ENCODE results near the gene PAX5. TPM values are rescaled to one million over a fixed set of nuclear protein-coding genes. Genes with fewer than 3 reads are reported as not detected.

Gene PAX5
- polyA plus RNA-seq, 1 donor from 2014 or later = not detected

- H3K27ac ChIP-seq (ENCODE audit: low read length) = no peak overlapping the region
- H3F3A ChIP-seq (ENCODE audit: insufficient read depth, low read length, poor library complexity, severe bottlenecking) = no peaks in the 10 kb centered on the region
- H2AFZ ChIP-seq (ENCODE audit: low read depth, low read length) = no peak overlapping the region
- TF ChIP-seq CTCF (IDR thresholded peaks at IDR 0.05; ENCODE audit: poor library complexity, severe bottlenecking) (no peak), TAF1 (IDR thresholded peaks at IDR 0.05; ENCODE audit: low read depth) (no peak), MXI1 (conservative IDR thresholded peaks at IDR 0.05; ENCODE audit: poor library complexity, severe bottlenecking) (no peak), POLR2AphosphoS5 (IDR thresholded peaks at IDR 0.05) (no peak)
- no peaks in the 10 kb centered on the region for H3K79me2 ChIP-seq (replicated peaks; ENCODE audit: insufficient read depth, low read length)
- no peak overlapping the region for H3K4me3 ChIP-seq (ENCODE audit: low read length)
- H3K9me3 ChIP-seq (ENCODE audit: low read length) = no peaks in the 10 kb centered on the region
- no peak overlapping the region for H3K4me2 ChIP-seq (ENCODE audit: low read length)
- no peaks in the 10 kb centered on the region for H3K9me2 ChIP-seq (ENCODE audit: insufficient read depth, low read length)
- H3K27me3 ChIP-seq (ENCODE audit: insufficient read depth, low read depth, low read length) = no peaks in the 10 kb centered on the region
- H3K36me3 ChIP-seq (ENCODE audit: insufficient read depth, low read length) = no peaks in the 10 kb centered on the region
- H4K20me1 ChIP-seq (ENCODE audit: insufficient read depth) = no peaks in the 10 kb centered on the region
- H3K9ac ChIP-seq (ENCODE audit: low read length) = no peak overlapping the region
Measured at GRCh38 chr9:36822201-36822600, 211.9 kb downstream of the PAX5 start.

- Histone ChIP-seq H3K27ac (ENCODE audit: low read length) (no peak overlapping the region), H2AFZ (ENCODE audit: low read depth, low read length) (no peak overlapping the region)
Measured at GRCh38 chr9:36820392-36820861, 213.6 kb downstream of the PAX5 start.

GRCh38 chr9:36818965-36819870 is 214.8 kb downstream of the PAX5 start:
- H3K4me3 ChIP-seq (ENCODE audit: low read length) = peak overlapping the region; percentile 49
- H3K4me2 ChIP-seq (ENCODE audit: low read length) = no peak overlapping the region
- no peaks in the 10 kb centered on the region for H3K9me2 ChIP-seq (ENCODE audit: insufficient read depth, low read length)
- no peaks in the 10 kb centered on the region for H3K9me3 ChIP-seq (ENCODE audit: low read length)
- H3K9ac ChIP-seq (ENCODE audit: low read length) = peak overlapping the region; percentile 41
- no peaks in the 10 kb centered on the region for H3F3A ChIP-seq (ENCODE audit: insufficient read depth, low read length, poor library complexity, severe bottlenecking)
- H3K27ac ChIP-seq (ENCODE audit: low read length) = peak overlapping the region; percentile 36
- no peaks in the 10 kb centered on the region for H3K27me3 ChIP-seq (ENCODE audit: insufficient read depth, low read depth, low read length)
- no peaks in the 10 kb centered on the region for H3K79me2 ChIP-seq (replicated peaks; ENCODE audit: insufficient read depth, low read length)
- no peaks in the 10 kb centered on the region for H3K36me3 ChIP-seq (ENCODE audit: insufficient read depth, low read length)
- H2AFZ ChIP-seq (ENCODE audit: low read depth, low read length) = no peak overlapping the region
- H4K20me1 ChIP-seq (ENCODE audit: insufficient read depth) = no peaks in the 10 kb centered on the region
- TF ChIP-seq SMC3 (conservative IDR thresholded peaks at IDR 0.05; ENCODE audit: poor library complexity) (no peak), EZH2 (IDR thresholded peaks at IDR 0.05; ENCODE audit: borderline replicate concordance, insufficient read depth, low read length, poor library complexity, severe bottlenecking) (no peak), REST (IDR thresholded peaks at IDR 0.05; ENCODE audit: borderline replicate concordance) (peak; percentile 23), TAF1 (IDR thresholded peaks at IDR 0.05; ENCODE audit: low read depth) (no peak), POLR2AphosphoS5 (IDR thresholded peaks at IDR 0.05) (peak; percentile 54), CTCF (IDR thresholded peaks at IDR 0.05; ENCODE audit: poor library complexity, severe bottlenecking) (no peak), RAD21 (conservative IDR thresholded peaks at IDR 0.05) (no peak), MXI1 (conservative IDR thresholded peaks at IDR 0.05; ENCODE audit: poor library complexity, severe bottlenecking) (no peak), EP300 (conservative IDR thresholded peaks at IDR 0.05; ENCODE audit: poor library complexity, severe bottlenecking) (no peak)

More at GRCh38 chr9:36820392-36820861, 213.6 kb downstream of the PAX5 start:
- H3K9me2 ChIP-seq (ENCODE audit: insufficient read depth, low read length) = no peaks in the 10 kb centered on the region
- TF ChIP-seq TAF1 (IDR thresholded peaks at IDR 0.05; ENCODE audit: low read depth) (no peak), SMC3 (conservative IDR thresholded peaks at IDR 0.05; ENCODE audit: poor library complexity) (no peak), EP300 (conservative IDR thresholded peaks at IDR 0.05; ENCODE audit: poor library complexity, severe bottlenecking) (no peak)
- H4K20me1 ChIP-seq (ENCODE audit: insufficient read depth) = no peaks in the 10 kb centered on the region
- no peaks in the 10 kb centered on the region for H3F3A ChIP-seq (ENCODE audit: insufficient read depth, low read length, poor library complexity, severe bottlenecking)
- no peak overlapping the region for H3K9ac ChIP-seq (ENCODE audit: low read length)
- no peaks in the 10 kb centered on the region for H3K27me3 ChIP-seq (ENCODE audit: insufficient read depth, low read depth, low read length)
- no peak overlapping the region for H3K4me3 ChIP-seq (ENCODE audit: low read length)
- no peaks in the 10 kb centered on the region for H3K79me2 ChIP-seq (replicated peaks; ENCODE audit: insufficient read depth, low read length)
- no peaks in the 10 kb centered on the region for H3K9me3 ChIP-seq (ENCODE audit: low read length)
- H3K4me2 ChIP-seq (ENCODE audit: low read length) = no peak overlapping the region
- H3K36me3 ChIP-seq (ENCODE audit: insufficient read depth, low read length) = no peaks in the 10 kb centered on the region
